ENCODE data around the gene TMEM151B.
"Not testable (repeated sequence)": the region's sequence is repeated elsewhere in the genome, so short reads cannot be mapped to it uniquely, and the experiment has no call there.

The TMEM151B gene

DNA sequence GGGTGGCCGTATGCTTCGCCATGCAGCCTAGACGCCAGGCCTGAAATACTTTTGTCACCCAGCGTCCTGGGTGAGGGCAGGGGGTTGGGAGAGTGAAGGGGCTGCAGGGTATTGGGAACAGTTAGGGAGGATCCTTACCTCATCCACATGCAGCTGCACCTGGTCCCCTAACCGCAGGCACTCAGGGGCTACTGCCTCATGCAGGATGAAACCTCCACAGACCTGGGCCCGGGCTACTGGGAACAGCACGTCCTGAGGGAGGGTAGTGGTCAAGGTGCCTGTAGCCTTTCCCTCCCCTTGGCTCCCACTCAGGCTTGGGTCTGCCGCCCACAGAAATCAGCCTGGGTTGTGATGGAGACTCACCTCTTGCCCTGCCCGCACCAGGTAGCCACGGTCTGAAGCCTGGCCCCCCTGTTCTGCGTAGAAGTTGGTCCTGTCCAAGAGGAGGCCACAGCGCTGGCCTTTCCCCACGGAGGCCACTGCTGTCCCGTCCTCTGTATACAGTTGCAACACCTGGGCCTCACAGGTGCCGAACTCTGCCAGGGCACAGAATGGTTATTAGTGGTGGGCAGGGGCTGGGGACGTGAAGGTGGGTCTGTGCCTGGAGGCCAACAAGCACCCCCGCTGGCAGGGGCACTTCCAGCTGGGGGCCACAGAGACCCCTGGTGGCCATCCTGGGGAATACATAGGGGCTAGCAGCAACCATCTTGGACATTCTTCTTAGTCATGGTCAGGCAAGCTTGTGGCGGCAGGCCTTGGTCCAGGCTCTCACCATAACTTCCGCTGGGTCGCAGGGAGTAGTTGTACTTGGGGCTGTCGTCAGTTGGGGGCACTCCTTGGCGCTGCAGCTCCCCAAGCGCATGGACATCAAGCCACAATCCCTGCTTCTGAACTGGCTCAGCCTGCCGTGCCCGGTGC, 34.3 kb downstream of the TMEM151B start:
- Mint-ChIP-seq H3K27ac (ENCODE audit: low read depth) (no peak overlapping the region), H3K9me3 (no peaks in the 10 kb centered on the region), H3K36me3 (ENCODE audit: insufficient read depth) (peaks cover 25% of the 10 kb centered on the region), H3K27me3 (no peaks in the 10 kb centered on the region), H3K4me1 (peaks cover under 1% of the 10 kb centered on the region), H3K4me3 (no peak overlapping the region)
- DNase-seq (ENCODE audit: low spot score in 2 of 2) (no peak), ATAC-seq (replicated peaks; ENCODE audit: extremely low read depth, poor library complexity, severe bottlenecking) (no peak)

DNA sequence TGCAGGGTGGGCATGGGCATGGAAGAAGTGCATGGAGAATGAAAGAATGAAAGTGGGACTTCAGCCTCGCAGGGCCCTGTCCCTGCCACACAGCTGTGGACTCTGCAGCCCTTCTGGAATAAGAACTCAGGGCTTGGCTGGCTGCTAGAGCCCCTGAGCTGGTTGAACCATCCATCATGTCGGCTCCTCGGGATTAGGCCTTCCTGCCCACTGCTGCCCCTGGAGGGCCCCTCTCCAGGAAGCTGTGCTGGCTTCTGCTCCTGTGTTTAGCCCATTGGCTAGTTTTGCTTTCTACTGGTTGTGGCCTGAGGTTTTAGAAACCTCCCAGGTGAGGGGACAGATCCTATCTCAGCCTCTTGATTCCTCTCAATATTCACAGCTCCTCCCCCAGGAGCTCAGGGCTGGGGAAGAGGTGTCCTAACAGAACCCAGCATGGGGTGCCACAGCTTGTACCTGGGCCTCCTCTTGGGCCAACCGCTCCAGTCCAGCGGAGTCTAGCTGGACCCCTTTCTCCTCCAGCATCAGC, 35.0 kb downstream of the TMEM151B start:
- no peak for ATAC-seq (replicated peaks; ENCODE audit: extremely low read depth, poor library complexity, severe bottlenecking)
- H3K36me3 Mint-ChIP-seq (ENCODE audit: insufficient read depth), result peaks cover 30% of the 10 kb centered on the region
- no peak for DNase-seq (ENCODE audit: low spot score in 2 of 2)
- no peaks in the 10 kb centered on the region for H3K27me3 Mint-ChIP-seq
- no peak overlapping the region for H3K4me3 Mint-ChIP-seq
- H3K27ac Mint-ChIP-seq (ENCODE audit: low read depth), result no peak overlapping the region
- no peaks in the 10 kb centered on the region for H3K9me3 Mint-ChIP-seq
- peaks cover 7% of the 10 kb centered on the region for H3K4me1 Mint-ChIP-seq

DNA sequence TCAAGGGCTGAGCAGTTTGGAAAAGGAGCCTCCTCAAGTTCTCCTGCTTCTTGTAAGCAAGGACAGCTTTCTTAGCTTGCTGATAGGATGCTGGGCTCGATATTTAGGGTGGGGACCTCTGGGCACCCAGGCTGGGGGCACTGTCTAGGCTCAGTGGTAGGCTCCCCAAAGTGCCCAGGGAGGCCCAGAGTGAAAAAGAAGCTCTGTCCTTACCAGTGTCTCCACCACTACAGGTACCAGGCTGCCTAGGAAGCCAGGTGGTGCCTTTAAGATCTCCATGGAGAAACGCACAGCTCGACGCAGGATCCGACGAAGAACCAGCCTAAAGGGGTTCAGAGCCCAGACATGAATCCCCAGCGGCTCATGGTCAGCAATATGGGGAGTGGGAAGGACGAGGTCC, 36.5 kb downstream of the TMEM151B start:
- no peak overlapping the region for H3K27ac Mint-ChIP-seq (ENCODE audit: low read depth)
- H3K4me3 Mint-ChIP-seq, result no peak overlapping the region
- H3K36me3 Mint-ChIP-seq (ENCODE audit: insufficient read depth), result peaks cover 32% of the 10 kb centered on the region
- no peaks in the 10 kb centered on the region for H3K9me3 Mint-ChIP-seq
- H3K27me3 Mint-ChIP-seq, result no peaks in the 10 kb centered on the region
- H3K4me1 Mint-ChIP-seq, result peaks cover 11% of the 10 kb centered on the region
- ATAC-seq (replicated peaks; ENCODE audit: extremely low read depth, poor library complexity, severe bottlenecking), result no peak
- no peak for DNase-seq (ENCODE audit: low spot score in 2 of 2)

DNA sequence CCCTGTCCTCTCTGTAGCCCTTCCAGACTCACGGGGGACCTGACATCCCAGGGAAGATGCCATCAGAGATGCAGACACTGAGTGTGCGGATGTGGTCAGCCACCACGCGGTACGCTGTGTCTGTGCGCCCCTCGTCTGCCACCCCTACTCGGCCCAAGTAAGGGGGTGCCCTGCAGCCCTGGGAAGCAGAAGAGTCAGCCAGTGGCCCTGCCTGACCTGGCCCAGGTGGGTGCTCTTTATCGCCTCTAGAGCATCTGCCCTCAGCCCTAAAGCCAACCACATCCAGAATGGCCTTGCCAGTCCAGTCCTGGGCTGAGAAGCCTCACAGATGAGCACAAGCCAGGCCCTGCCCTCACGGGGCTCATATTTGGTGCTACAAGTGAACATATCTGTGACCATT, 37.0 kb downstream of the TMEM151B start:
- no peaks in the 10 kb centered on the region for H3K9me3 Mint-ChIP-seq
- no peak overlapping the region for H3K4me3 Mint-ChIP-seq
- peaks cover 16% of the 10 kb centered on the region for H3K4me1 Mint-ChIP-seq
- H3K27ac Mint-ChIP-seq (ENCODE audit: low read depth), result no peak overlapping the region
- no peaks in the 10 kb centered on the region for H3K27me3 Mint-ChIP-seq
- ATAC-seq (replicated peaks; ENCODE audit: extremely low read depth, poor library complexity, severe bottlenecking) (no peak), DNase-seq (ENCODE audit: low spot score in 2 of 2) (no peak)
- H3K36me3 Mint-ChIP-seq (ENCODE audit: insufficient read depth), result peaks cover 34% of the 10 kb centered on the region

DNA sequence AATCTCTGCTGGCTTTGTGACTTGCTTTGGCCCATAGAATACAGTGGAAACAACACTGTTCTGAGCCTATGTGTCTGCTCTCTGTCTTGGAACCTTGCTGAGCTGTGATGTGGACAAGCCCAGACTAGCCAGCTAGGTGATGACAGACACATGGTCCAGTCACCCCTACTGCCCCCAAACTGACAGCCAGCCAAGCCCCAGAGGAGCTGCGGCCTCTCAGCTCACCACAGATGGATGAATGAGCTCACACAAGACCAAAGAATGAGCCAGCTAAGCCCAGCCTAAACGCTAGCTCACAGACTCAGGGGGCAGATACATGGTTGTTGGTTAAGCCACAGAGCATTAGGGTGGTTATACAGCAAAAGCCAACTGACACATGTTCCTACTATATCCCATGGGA, 38.8 kb downstream of the TMEM151B start:
- no peak for DNase-seq (ENCODE audit: low spot score in 2 of 2)
- Mint-ChIP-seq H3K4me3 (no peak overlapping the region), H3K9me3 (no peaks in the 10 kb centered on the region), H3K36me3 (ENCODE audit: insufficient read depth) (peaks cover 34% of the 10 kb centered on the region), H3K4me1 (peaks cover 32% of the 10 kb centered on the region), H3K27me3 (no peaks in the 10 kb centered on the region), H3K27ac (ENCODE audit: low read depth) (no peak overlapping the region)
- ATAC-seq (replicated peaks; ENCODE audit: extremely low read depth, poor library complexity, severe bottlenecking), result no peak

DNA sequence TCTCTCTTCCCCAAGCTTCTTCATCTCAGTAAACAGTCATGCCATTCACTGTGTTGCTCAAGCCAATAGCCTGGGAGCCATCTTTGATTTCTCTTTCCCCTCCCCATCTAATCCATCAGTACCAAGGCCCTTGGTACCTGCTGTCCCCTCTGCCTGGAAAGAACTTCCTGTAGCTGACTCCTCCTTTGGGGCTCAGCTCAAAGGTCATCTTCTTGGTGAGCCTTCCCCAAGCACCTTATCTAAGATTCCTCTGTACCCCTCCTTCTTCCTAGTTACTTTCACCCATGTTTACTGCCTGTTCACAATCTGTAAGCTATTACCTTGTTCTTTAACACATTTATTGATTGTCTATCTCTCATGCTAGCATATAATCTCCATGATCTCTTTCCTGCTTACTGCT, 39.4 kb downstream of the TMEM151B start:
- DNase-seq (ENCODE audit: low spot score in 2 of 2) (no peak), ATAC-seq (replicated peaks; ENCODE audit: extremely low read depth, poor library complexity, severe bottlenecking) (no peak)
- no peaks in the 10 kb centered on the region for H3K9me3 Mint-ChIP-seq
- H3K27ac Mint-ChIP-seq (ENCODE audit: low read depth), result peak overlapping the region; percentile 17
- H3K27me3 Mint-ChIP-seq, result no peaks in the 10 kb centered on the region
- no peak overlapping the region for H3K4me3 Mint-ChIP-seq
- H3K4me1 Mint-ChIP-seq, result peaks cover 32% of the 10 kb centered on the region
- peaks cover 34% of the 10 kb centered on the region for H3K36me3 Mint-ChIP-seq (ENCODE audit: insufficient read depth)

DNA sequence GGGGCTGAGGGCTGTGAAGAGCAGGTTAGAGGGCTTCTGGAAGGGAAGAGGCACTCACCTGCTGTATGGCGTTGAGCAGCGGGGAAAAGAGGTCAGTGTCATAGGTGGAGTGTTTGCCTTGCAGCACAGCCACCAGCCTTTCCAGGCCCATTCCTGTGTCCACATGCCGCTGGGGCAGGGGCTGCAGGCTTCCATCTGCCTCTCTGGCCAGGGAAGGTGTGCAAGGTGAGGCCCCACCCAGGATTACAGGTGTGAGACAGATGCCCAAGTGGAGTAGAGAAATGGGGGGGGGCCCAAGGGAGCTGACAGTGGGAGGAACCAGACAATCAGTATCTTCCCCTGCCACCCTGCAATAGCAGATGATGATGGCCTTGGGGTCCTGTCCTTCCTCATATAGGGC, 40.0 kb downstream of the TMEM151B start:
- Mint-ChIP-seq H3K9me3 (no peaks in the 10 kb centered on the region), H3K27me3 (no peaks in the 10 kb centered on the region), H3K27ac (ENCODE audit: low read depth) (peak overlapping the region; percentile 17), H3K4me3 (no peak overlapping the region), H3K36me3 (ENCODE audit: insufficient read depth) (peaks cover 30% of the 10 kb centered on the region), H3K4me1 (peaks cover 32% of the 10 kb centered on the region)
- DNase-seq (ENCODE audit: low spot score in 2 of 2), result no peak
- ATAC-seq (replicated peaks; ENCODE audit: extremely low read depth, poor library complexity, severe bottlenecking), result no peak

DNA sequence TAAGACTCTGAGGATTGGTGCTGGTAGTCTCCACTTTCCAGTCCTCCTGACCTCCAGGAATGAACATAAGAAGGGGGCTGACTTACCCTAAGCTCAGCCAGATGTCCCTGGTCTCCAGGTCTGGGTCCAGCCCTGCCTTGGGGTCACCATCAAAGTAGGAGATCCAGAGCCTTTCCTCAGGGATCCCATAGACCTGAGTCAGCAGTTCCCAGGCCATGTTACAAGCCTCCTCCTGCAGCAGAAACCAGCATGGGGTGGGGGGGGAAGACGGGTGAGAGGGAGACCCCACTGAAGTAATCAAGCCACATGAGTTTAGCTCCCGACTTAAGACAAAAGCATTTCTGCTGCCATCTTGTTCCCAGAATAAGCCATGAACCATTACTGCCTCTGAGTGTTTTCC, 41.1 kb downstream of the TMEM151B start:
- Mint-ChIP-seq H3K9me3 (no peaks in the 10 kb centered on the region), H3K27me3 (no peaks in the 10 kb centered on the region), H3K4me3 (peak overlapping the region; percentile 100), H3K36me3 (ENCODE audit: insufficient read depth) (peaks cover 25% of the 10 kb centered on the region), H3K27ac (ENCODE audit: low read depth) (no peak overlapping the region), H3K4me1 (peaks cover 32% of the 10 kb centered on the region)
- no peak for DNase-seq (ENCODE audit: low spot score in 2 of 2)
- no peak for ATAC-seq (replicated peaks; ENCODE audit: extremely low read depth, poor library complexity, severe bottlenecking)

DNA sequence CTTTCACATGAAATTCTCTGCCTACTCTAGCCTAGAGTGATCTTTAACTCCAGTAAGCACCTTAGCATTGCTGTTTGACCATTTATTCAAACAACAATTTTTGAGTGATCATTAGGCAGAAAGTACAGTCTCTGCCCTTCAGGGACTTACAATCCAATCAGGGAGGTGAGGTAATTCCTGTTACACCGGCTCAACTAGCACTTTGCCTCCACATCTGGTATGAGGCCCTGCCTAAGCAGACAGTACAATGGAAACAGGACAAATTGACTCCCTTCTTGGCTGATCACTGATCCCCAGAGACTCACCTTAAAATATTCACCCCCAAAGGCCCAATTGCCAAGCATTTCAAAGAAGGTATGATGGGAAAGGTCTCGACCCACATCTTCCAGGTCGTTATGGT, 41.5 kb downstream of the TMEM151B start:
- H3K27me3 Mint-ChIP-seq, result no peaks in the 10 kb centered on the region
- peak overlapping the region; percentile 100 for H3K4me3 Mint-ChIP-seq
- no peak for ATAC-seq (replicated peaks; ENCODE audit: extremely low read depth, poor library complexity, severe bottlenecking)
- DNase-seq (ENCODE audit: low spot score in 2 of 2), result no peak
- no peaks in the 10 kb centered on the region for H3K9me3 Mint-ChIP-seq
- H3K27ac Mint-ChIP-seq (ENCODE audit: low read depth), result no peak overlapping the region
- peaks cover 24% of the 10 kb centered on the region for H3K36me3 Mint-ChIP-seq (ENCODE audit: insufficient read depth)
- peaks cover 32% of the 10 kb centered on the region for H3K4me1 Mint-ChIP-seq

DNA sequence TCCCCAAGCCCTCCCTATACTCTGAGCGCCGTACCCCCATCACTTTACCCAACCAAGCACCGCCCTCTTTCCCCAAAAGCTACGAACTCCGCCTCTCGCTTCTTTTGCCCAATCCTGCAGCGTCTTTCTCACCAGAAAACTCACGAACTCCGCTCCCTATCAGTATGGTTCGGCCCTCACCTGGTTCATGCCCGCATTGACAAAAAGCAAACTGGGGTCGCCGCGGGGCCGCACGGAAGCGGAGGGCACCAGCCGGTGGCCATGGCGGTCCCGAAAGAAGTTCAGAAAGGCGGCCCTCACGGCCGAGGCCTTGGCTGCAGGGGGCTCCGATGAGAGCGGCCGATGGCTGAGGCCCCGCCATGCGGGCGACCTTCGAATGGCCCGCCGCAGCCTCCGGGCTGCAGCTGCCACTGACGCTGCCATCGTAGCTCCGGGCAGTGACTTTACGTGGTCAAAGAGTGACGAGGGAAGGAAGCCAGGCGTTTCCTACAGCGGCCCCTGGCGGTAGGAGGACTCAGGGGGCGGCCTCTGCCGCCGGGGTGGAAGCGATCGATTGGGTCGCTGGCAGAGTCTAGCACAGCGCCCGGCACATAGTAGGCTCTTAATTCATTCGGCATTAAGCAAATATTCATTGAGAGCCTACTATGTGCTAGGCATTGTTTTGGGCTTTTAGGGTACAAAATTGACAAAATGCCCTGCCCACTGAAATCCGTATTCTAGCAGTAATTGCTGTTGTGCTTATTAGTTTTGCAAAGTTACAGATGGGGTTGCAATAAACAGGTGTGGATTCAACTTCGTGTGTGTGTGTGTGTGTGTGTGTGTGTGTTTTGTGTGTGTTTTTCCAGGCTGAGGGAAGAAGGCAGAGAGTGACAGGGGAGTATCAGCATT, 42.9 kb downstream of the TMEM151B start, which contains the start of gene AARS2:
Gene AARS2, minus strand, starts transcription at position 447 of the 888 bp plus-strand sequence. Its CDS starts 24 bp downstream, at position 423.
- H3K27me3 Mint-ChIP-seq, result peaks cover 10% of the 10 kb centered on the region
- H3K4me1 Mint-ChIP-seq, result peaks cover 32% of the 10 kb centered on the region
- peak within 1 kb of the TSS; percentile 100 for H3K4me3 Mint-ChIP-seq
- H3K9me3 Mint-ChIP-seq, result no peaks in the 10 kb centered on the region
- DNase-seq (ENCODE audit: low spot score in 2 of 2) (peak; percentile 85 to 96), ATAC-seq (replicated peaks; ENCODE audit: extremely low read depth, poor library complexity, severe bottlenecking) (peak; percentile 91)
- peak within 1 kb of the TSS; percentile 93 for H3K27ac Mint-ChIP-seq (ENCODE audit: low read depth)
- peaks cover 22% of the 10 kb centered on the region for H3K36me3 Mint-ChIP-seq (ENCODE audit: insufficient read depth)

DNA sequence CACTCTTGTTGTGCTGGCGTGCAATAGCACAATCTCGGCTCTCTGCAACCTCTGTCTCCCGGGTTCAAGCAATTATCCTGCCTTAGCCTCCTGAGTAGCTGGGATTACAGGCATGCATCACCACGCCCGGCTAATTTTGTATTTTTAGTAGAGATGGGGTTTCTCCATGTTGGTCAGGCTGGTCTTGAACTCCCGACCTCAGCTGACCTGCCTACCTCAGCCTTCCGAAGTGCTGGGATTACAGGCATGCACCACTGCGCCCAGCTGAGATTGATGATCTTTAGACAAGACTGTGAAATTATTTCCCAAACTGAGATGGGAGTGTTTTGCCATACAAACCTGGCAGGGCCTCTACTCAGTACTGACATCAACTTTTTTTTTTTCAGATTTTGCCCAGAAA, 44.4 kb downstream of the TMEM151B start:
- ATAC-seq (replicated peaks; ENCODE audit: extremely low read depth, poor library complexity, severe bottlenecking); H3K9me3 Mint-ChIP-seq; H3K27ac Mint-ChIP-seq (ENCODE audit: low read depth); DNase-seq (ENCODE audit: low spot score in 2 of 2); H3K4me3 Mint-ChIP-seq: not testable (repeated sequence)
- H3K36me3 Mint-ChIP-seq (ENCODE audit: insufficient read depth), result peaks cover 16% of the 10 kb centered on the region
- H3K4me1 Mint-ChIP-seq, result peaks cover 31% of the 10 kb centered on the region
- peaks cover 25% of the 10 kb centered on the region for H3K27me3 Mint-ChIP-seq

DNA sequence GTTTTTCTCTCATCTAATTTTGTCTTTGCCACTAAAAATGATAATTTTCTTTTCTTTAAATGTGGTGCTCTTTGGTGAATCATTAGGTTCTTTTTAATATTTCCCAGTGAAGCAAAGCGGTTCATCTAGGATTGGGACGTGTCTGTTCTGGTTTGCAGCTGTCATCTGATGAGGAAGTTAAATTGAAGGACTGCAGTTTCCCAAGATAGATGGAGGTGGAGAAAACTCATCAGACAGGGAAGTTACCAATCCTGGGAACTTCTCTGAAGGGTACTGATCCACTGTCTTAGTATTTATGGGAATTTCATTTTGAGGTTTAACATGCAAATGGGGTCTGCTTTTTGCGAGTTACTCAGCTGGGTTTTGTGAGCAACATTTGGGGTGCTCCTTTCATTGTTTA, 45.3 kb downstream of the TMEM151B start:
- no peak overlapping the region for H3K27ac Mint-ChIP-seq (ENCODE audit: low read depth)
- peaks cover 10% of the 10 kb centered on the region for H3K36me3 Mint-ChIP-seq (ENCODE audit: insufficient read depth)
- H3K9me3 Mint-ChIP-seq, result no peaks in the 10 kb centered on the region
- no peak overlapping the region for H3K4me3 Mint-ChIP-seq
- H3K4me1 Mint-ChIP-seq, result peaks cover 24% of the 10 kb centered on the region
- no peak for DNase-seq (ENCODE audit: low spot score in 2 of 2)
- H3K27me3 Mint-ChIP-seq, result peaks cover 33% of the 10 kb centered on the region
- no peak for ATAC-seq (replicated peaks; ENCODE audit: extremely low read depth, poor library complexity, severe bottlenecking)
